Kidney (tissue), 14 donors: Measurements from ENCODE around the gene PKDREJ. TPM values are rescaled to one million over a fixed set of nuclear protein-coding genes. Genes with fewer than 3 reads are reported as not detected.
A peak's percentile ranks its signal among the peaks of the same experiment; 100 is the strongest.

Experiments
- DNase-seq, 5 donors: peaks; one replicate each; pipeline ENCODE4 v3.0.0-alpha.2; 2013 to 2020
- FAIRE-seq: peaks from 2 replicates; lab custom pipeline; 2012; peaks lifted over from hg19 to GRCh38; lab: Jason Lieb, UNC
- H3K27ac ChIP-seq, 2 donors: one replicate each; pipeline ENCODE4 v1.7.0; 2013; ENCODE audit warnings: low read depth in 2 of 2, low read length in 2 of 2, inconsistent platforms in 1 of 2
- H3K27me3 ChIP-seq: one replicate; pipeline ENCODE4 v1.7.1; 2013; ENCODE audit warnings: low read length, inconsistent platforms; ENCODE audit not compliant: control insufficient read depth, insufficient read depth
- H3K36me3 ChIP-seq, 3 donors: one replicate each; pipeline versions ENCODE4 v1.7.0 to v1.7.1; 2013; ENCODE audit warnings: low read length in 3 of 3, control low read depth in 1 of 3, inconsistent platforms in 1 of 3; ENCODE audit not compliant: insufficient read depth in 3 of 3, control insufficient read depth in 2 of 3
- H3K4me1 ChIP-seq, 3 donors: one replicate each; pipeline versions ENCODE4 v1.7.0 to v1.7.1; 2013; ENCODE audit warnings: low read length in 3 of 3, inconsistent platforms in 1 of 3, low read depth in 1 of 3; ENCODE audit not compliant: control insufficient read depth in 2 of 3, insufficient read depth in 2 of 3
- H3K4me3 ChIP-seq, 3 donors: one replicate each; pipeline versions ENCODE4 v1.7.0 to v1.8.1; 2013; ENCODE audit warnings: low read length in 3 of 3, control low read depth in 1 of 3, inconsistent platforms in 1 of 3
- H3K9ac ChIP-seq, 3 donors: one replicate each; pipeline versions ENCODE4 v1.7.0 to v1.7.1; 2013; ENCODE audit warnings: low read length in 3 of 3, control low read depth in 1 of 3, inconsistent platforms in 1 of 3
- H3K9me3 ChIP-seq, 3 donors: one replicate each; pipeline versions ENCODE4 v1.7.0 to v1.7.1; 2013; ENCODE audit warnings: low read length in 3 of 3, control low read depth in 1 of 3, inconsistent platforms in 1 of 3; ENCODE audit not compliant: control insufficient read depth in 2 of 3, insufficient read depth in 1 of 3
- intact Hi-C: fragments of 100-400 bp; cut with DNase I; formaldehyde crosslinking; loops from one replicate; pipeline ENCODE4 v1.11.1; 2022
- polyA plus RNA-seq: library from polyadenylated mRNA; stranded (reverse); fragments of 350-450 nt; fragmentation: Illumina TruSeq; extraction: RNeasy Lipid Tissue Mini Kit (QIAGEN cat#74804); gene quantifications from one replicate; pipeline ENCODE4 v1.2.3, GENCODE V29; 2014; ENCODE audit warnings: low read depth, low replicate concordance; ENCODE audit not compliant: insufficient read depth
- total RNA-seq: library from RNA; stranded (reverse); fragmentation: NEBNext Ultra II Directional; extraction: Animal tissue kit (Norgen Biotek cat#: 25700); gene quantifications from one replicate; pipeline ENCODE4 v1.2.1, GENCODE V29; 2021
- TF ChIP-seq, protein P1 (sequence below): IDR thresholded peaks from 3 replicates; pipeline ENCODE4 v1.5.1; 2012; ENCODE audit warnings: mild to moderate bottlenecking, moderate library complexity, borderline replicate concordance; ENCODE audit not compliant: insufficient read depth; ENCODE audit errors: extremely low read depth
- donor health status: control.
- donor health status: control.
- donor health status: control.
- donor health status: control.
- donor health status: control.
- donor health status: DM: yes; HTN: yes; CAD: no.
- donor health status: Normal renal cell carcinoma (clear cell type).

Gene PKDREJ
- total and polyA plus RNA-seq, 2 donors from 2014 or later, result 0.06 to 0.15 TPM

DNA sequence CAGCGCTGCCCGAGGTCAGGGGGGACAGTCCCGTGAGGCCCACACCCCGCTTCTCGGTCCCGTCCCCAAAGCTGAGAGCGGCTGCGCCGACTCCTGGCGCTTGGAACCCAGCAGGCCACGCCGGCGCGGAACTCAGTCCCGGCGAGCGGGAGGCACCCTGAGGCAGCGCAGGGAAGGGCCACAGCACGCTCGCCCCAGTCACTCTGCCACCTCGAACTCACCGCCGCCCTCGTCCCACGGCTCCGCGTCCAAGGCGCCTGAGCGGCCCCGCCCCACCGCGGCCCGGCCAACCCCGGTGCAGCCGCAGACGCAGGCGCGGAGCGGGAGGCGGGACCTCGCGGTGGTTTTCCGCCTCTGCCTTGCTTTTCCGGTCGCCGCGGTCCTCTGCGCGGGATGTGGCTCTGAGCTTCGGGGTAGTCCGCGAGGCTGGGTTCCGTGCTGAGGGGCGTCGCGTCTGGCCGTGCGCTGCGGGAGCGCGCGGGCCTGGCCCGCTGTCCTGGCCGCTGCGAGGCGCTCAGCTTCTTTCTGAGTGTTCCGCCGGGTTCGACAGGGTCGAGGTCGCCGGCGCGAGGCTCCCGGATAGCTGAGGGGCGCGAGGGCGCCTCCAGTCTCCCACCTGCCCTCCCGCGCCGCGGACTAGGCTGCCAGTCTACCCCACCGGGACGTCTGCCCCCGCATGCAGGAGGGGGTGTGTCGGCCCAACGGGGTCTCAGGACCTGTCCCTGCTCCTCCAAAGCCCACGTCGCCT is 12.9 kb downstream of the PKDREJ start, which contains the start of gene CDPF1:
TSS of gene CDPF1 (minus strand) at position 259 of the 748 bp plus-strand sequence. CDS start 2,009 bp downstream, outside the sequence.
- no peak for FAIRE-seq

DNA sequence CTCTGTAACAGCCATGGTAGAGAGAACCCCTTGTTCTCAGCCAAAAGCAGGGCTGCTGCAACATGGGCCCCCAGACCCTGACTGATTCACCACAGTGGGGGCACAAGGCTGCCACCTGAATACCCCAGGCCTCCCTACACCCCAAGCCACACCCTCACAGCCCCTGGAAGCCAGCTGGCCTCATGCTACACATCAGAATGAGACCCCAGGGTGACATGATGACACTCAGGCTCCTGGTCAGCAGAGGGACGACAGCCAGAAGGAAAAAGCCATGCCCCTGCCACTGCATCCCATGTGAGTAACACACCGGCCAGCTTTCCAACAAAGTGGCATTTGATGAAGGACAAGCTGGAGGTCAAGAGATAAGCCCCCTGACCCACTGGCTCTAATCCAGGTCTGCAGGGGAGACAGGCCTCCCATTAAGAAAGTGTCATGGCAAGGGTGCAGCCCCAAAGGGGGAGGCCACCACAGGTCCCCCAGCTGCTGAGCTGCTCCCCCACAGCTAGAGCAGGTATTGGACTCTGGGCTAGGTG is 15.6 kb downstream of the PKDREJ start:
- intact Hi-C loops, result no loop called here
- TF ChIP-seq, protein P1, sequence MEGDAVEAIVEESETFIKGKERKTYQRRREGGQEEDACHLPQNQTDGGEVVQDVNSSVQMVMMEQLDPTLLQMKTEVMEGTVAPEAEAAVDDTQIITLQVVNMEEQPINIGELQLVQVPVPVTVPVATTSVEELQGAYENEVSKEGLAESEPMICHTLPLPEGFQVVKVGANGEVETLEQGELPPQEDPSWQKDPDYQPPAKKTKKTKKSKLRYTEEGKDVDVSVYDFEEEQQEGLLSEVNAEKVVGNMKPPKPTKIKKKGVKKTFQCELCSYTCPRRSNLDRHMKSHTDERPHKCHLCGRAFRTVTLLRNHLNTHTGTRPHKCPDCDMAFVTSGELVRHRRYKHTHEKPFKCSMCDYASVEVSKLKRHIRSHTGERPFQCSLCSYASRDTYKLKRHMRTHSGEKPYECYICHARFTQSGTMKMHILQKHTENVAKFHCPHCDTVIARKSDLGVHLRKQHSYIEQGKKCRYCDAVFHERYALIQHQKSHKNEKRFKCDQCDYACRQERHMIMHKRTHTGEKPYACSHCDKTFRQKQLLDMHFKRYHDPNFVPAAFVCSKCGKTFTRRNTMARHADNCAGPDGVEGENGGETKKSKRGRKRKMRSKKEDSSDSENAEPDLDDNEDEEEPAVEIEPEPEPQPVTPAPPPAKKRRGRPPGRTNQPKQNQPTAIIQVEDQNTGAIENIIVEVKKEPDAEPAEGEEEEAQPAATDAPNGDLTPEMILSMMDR, result no peak
- no peaks in the 10 kb centered on the region for H3K27me3 ChIP-seq
- H3K4me3 ChIP-seq, result no peak overlapping the region
- peaks cover 0 to 10% (median 0%) of the 10 kb centered on the region in 3 donors for H3K4me1 ChIP-seq
- FAIRE-seq (no peak), DNase-seq (peak in 1 of 5 donors; percentile 36)
- H3K27ac ChIP-seq, result no peak overlapping the region
- peaks cover 0 to 6% (median 0%) of the 10 kb centered on the region in 3 donors for H3K36me3 ChIP-seq
- H3K9ac ChIP-seq, result no peak overlapping the region
- no peaks in the 10 kb centered on the region for H3K9me3 ChIP-seq

More for the DNA sequence above, 12.9 kb downstream of the PKDREJ start, which contains the start of gene CDPF1:
- H3K9ac ChIP-seq, result peak within 1 kb of the TSS; percentile 42 to 85 (median 63)
- peaks cover 0 to 8% (median 0%) of the 10 kb centered on the region in 3 donors for H3K4me1 ChIP-seq
- H3K9me3 ChIP-seq, result no peaks in the 10 kb centered on the region
- no peaks in the 10 kb centered on the region for H3K27me3 ChIP-seq
- H3K36me3 ChIP-seq, result no peaks in the 10 kb centered on the region
- peak; percentile 90 to 97 (median 94) for DNase-seq
- TF ChIP-seq, protein P1, result no peak
- intact Hi-C loops, result no loop called here
- H3K4me3 ChIP-seq, result peak within 1 kb of the TSS; percentile 57 to 77 (median 59)
- H3K27ac ChIP-seq, result peak within 1 kb of the TSS; percentile 16 to 63

DNA sequence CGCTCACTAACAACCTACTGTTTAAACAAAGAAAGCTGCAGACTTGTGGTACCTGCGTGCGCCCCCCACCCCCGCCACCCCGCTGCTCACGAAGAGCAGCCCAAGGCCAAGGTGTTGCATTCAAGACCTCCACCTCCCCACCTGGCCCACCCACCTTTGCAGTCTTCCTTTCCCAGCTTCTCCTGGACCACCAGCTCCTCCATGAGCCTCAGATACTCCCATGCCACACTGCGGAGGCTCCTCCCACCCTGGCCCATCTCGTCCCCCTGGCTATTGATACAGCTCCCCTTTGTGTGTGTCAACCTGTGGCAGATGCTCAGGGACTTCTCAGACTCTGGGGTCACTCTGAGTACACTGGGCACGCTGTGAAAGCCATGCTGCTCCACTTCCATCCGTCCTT is 17.0 kb downstream of the PKDREJ start:
- TF ChIP-seq, protein P1, result no peak
- FAIRE-seq (no peak), DNase-seq (peak in 1 of 5 donors; percentile 31)
- peaks cover 0 to 10% (median 0%) of the 10 kb centered on the region in 3 donors for H3K4me1 ChIP-seq
- no peaks in the 10 kb centered on the region for H3K9me3 ChIP-seq
- H3K27ac ChIP-seq, result no peak overlapping the region
- no peak overlapping the region for H3K4me3 ChIP-seq
- H3K9ac ChIP-seq, result no peak overlapping the region
- intact Hi-C loops, result no loop called here
- peaks cover 0 to 6% (median 0%) of the 10 kb centered on the region in 3 donors for H3K36me3 ChIP-seq
- H3K27me3 ChIP-seq, result no peaks in the 10 kb centered on the region
